HG02763 (cell line): Measurements from ENCODE around the gene KIR2DL4.
"Not testable (repeated sequence)": the region's sequence is repeated elsewhere in the genome, so short reads cannot be mapped to it uniquely, and the experiment has no call there.

ENCODE experiments used
- ATAC-seq: cut with Tn5 transposase; IDR thresholded peaks from one replicate; pipeline ENCODE4 v1.9.1; 2021; ENCODE audit warnings: mild to moderate bottlenecking, moderate library complexity; ENCODE audit not compliant: unreplicated experiment

Gene KIR2DL4

GRCh38 chr19:54803410-54803809 lies at the start of gene KIR2DL4:
Gene KIR2DL4, plus strand, starts transcription at chr19:54803610. Its CDS starts 42 bp downstream, at chr19:54803652.
- no peak for ATAC-seq

DNA sequence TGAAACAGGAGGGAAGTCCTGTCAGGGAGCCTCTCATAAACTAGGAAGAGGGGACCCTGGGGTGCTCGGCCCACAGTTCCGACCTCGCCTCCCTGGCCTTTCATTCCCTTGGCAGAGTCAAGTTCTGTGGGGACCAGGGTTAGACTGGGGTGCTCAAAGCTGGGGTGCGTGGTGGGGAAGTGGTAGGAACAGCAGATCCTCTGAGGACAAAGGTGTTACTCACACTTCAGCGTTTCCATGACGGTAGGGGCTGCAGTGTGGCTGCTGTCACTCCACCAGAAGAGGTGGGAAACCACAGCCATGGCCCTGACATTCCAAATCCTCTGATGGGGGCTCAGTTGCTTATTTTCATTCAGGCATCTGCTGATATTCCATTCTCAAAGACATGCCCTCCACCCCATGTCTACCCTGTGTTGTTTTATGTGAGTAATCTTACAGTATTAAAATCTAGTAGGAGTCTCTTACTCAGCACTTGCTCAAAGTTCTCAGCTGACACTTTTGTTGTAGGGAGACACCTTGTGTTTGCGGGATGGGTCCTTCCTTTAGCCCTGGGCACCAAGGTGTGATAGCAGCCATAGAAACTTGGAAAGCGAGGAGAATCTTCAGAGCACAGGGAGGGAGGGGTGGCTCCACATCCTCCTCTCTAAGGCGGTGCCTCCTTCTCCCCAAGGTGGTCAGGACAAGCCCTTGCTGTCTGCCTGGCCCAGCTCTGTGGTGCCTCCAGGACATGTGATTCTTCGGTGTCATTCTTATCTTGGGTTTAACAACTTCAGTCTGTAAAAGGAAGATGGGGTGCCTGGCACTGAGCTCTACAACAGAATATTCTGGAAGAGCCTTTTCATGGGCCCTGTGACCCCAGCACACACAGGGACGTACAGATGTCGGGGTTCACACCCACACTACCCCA lies 47.0 kb upstream of the KIR2DL4 start:
- not testable (repeated sequence) for ATAC-seq

GRCh38 chr19:54758577-54758976 lies 44.8 kb upstream of the KIR2DL4 start:
- not testable (repeated sequence) for ATAC-seq

DNA sequence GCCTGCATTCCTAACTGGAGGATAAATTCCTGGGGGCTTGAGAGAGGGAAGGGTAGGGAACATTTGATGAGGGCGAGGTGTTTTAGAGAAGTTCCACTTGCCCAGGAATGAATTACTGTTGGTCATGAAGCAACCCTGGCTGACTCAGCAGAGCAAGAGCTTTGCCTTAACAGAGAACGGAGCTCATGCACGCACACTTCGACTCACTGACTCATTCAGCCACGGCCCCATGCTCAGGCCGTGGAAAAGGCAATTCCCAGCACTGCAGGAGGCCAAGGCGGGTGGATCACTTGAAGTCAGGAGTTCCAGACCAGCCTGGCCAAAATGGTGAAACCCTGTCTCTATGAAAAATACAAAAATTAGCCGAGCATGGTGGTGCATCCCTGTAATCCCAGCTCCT lies 39.2 kb upstream of the KIR2DL4 start:
- ATAC-seq = not testable (repeated sequence)

- ATAC-seq = not testable (repeated sequence)
These were observed 36.9 kb upstream of the KIR2DL4 start for GRCh38 chr19:54766464-54766863.

DNA sequence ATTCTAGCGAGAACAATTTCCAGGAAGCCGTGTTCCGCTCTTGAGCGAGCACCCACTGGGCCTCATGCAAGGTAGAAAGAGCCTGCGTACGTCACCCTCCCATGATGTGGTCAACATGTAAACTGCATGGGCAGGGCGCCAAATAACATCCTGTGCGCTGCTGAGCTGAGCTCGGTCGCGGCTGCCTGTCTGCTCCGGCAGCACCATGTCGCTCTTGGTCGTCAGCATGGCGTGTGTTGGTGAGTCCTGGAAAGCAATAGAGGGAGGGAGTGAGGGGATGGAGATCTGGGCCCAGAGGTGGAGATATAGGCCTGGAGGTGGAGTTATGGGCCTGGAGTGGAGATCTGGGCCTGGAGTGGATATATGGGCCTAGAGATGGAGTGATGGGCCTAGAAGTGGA lies 33.8 kb upstream of the KIR2DL4 start, which contains the start of gene KIR2DL1:
Gene KIR2DL1, plus strand, starts transcription at position 148 of the 400 bp plus-strand sequence. Its CDS starts 58 bp downstream, at position 206.
- ATAC-seq = not testable (repeated sequence)

GRCh38 chr19:54770511-54770910 lies 32.9 kb upstream of the KIR2DL4 start:
- not testable (repeated sequence) for ATAC-seq

- not testable (repeated sequence) for ATAC-seq
These were observed 32.1 kb upstream of the KIR2DL4 start for GRCh38 chr19:54771018-54771960.

GRCh38 chr19:54772666-54773065 lies 30.7 kb upstream of the KIR2DL4 start:
- not testable (repeated sequence) for ATAC-seq

GRCh38 chr19:54775095-54775815 lies 28.2 kb upstream of the KIR2DL4 start:
- ATAC-seq = not testable (repeated sequence)

GRCh38 chr19:54775830-54776229 lies 27.6 kb upstream of the KIR2DL4 start:
- ATAC-seq = not testable (repeated sequence)

GRCh38 chr19:54777851-54778250 lies 25.6 kb upstream of the KIR2DL4 start:
- ATAC-seq = not testable (repeated sequence)

DNA sequence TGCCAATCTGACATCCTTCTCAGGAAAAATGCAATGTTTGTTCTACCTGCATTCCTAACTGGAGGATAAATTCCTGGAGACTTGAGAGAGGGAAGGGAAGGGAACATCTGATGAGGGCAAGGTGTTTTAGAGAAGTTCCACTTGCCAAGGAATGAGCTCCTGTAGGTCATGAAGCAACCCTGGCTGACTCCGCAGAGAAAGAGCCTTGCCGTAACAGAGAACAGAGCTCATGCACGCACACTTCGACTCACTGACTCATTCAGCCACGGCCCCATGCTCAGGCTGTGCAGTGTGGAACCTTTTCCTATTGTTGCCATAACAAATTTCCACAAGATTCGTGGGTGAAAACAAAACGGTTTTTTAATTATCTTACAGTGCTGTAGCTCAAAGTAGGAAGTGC lies 24.5 kb upstream of the KIR2DL4 start:
- ATAC-seq = not testable (repeated sequence)

DNA sequence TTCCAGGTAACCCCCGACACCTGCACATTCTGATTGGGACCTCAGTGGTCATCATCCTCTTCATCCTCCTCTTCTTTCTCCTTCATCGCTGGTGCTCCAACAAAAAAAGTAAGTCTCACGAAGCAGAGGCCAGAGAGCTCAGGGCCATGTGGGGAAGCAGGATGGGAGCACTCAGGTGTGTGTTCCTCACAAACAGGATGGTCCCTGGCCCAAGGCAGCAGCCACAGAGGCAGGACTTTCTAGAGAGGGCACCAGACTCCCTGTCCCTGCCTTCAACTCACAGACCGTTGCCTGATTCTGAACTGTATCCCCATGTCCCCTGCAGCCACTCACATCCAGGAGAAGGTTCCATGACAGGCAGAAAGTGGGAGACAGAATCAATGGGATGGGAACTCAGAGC lies 20.5 kb upstream of the KIR2DL4 start:
- ATAC-seq = not testable (repeated sequence)

DNA sequence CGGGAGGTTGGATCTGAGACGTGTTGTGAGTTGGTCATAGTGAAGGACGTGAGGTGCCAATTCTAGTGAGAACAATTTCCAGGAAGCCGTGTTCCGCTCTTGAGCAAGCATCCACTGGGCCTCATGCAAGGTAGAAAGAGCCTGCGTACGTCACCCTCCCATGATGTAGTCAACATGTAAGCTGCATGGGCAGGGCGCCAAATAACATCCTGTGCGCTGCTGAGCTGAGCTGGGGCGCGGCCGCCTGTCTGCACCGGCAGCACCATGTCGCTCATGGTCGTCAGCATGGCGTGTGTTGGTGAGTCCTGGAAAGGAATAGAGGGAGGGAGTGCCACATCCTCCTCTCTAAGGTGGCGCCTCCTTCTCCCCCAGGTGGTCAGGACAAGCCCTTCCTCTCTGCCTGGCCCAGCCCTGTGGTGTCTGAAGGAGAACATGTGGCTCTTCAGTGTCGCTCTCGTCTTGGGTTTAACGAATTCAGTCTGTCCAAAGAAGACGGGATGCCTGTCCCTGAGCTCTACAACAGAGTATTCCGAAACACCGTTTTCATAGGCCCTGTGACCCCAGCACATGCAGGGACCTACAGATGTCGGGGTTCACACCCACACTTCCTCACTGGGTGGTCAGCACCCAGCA lies 17.2 kb upstream of the KIR2DL4 start:
- ATAC-seq = not testable (repeated sequence)

GRCh38 chr19:54788154-54788553 lies 15.3 kb upstream of the KIR2DL4 start:
- ATAC-seq = not testable (repeated sequence)

- no peak for ATAC-seq
These were observed 12.7 kb upstream of the KIR2DL4 start for GRCh38 chr19:54790711-54791110.

GRCh38 chr19:54791476-54791875 lies 11.9 kb upstream of the KIR2DL4 start:
- ATAC-seq = no peak

DNA sequence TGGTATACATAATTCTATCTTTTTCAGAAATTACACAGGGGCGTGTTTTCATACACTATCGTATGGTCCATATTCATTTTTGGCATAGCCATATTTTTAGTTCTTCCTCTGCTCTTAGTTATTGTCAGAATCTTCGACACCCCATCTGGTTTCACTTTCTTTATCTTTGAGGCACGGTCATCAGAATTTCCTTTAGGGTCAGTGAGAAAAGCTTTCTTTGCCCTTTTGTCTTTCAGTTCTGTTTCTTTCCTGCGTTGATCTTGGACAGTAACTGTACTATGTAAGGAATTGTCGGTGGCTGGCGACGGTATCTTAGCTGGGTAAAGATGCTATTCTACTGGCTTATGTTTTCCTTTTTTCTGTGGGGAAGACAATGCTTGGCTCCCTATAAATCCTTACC lies 10.6 kb upstream of the KIR2DL4 start:
- ATAC-seq = no peak

DNA sequence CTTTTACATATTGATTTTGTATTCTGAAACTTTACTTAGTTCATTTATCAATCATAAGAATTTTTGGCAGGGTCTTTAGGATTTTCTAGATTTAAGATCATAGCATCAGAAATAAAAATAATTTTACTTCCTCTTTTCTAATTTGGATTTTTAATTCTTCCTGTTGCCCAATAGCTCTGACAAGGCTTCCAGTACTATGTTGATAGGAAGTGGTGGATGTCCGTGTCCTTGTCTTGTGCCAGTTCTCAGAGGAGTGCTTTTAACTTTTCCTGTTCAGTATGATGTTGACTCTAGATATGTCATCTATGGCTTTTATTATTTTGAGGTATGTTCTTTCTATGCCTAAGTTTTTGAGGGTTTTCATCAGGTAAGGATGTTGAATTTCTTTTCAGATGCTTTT lies 7.7 kb upstream of the KIR2DL4 start:
- ATAC-seq = no peak
